GM12878 (cell line): ENCODE measurements around the gene KATNB1. TPM values are rescaled to one million over a fixed set of nuclear protein-coding genes. Genes with fewer than 3 reads are reported as not detected.

ENCODE experiments used
- ATAC-seq: fragments of 200-7000 bp; cut with Tn5 transposase; 3 replicates; pipeline ENCODE4 v1.9.1; 2020; ENCODE audit warnings: mild to moderate bottlenecking, moderate library complexity
- BruUV-seq: library from RNA; stranded (reverse); fragments of 400-500 nt; replicated peaks from 2 replicates; lab custom pipeline; 2021; lab: Mats Ljungman, UMichigan
- CTCF ChIA-PET: fragments of 300-600 bp; sonication (Branson Sonifier 250); formaldehyde crosslinking; extraction: SDS; loops from one replicate; lab custom pipeline; 2021; ENCODE audit warnings: inconsistent platforms; lab: Yijun Ruan, JAX
- POLR2A ChIA-PET: fragments of 350-600 bp; formaldehyde crosslinking; extraction: SDS; loops from one replicate; lab custom pipeline; 2021; ENCODE audit warnings: inconsistent platforms; lab: Charles Lee
- RAD21 ChIA-PET: fragments of 300-600 bp; sonication (Branson Sonifier 250); formaldehyde crosslinking; loops from one replicate; lab custom pipeline; 2023; ENCODE audit warnings: antibody characterized with exemption; ENCODE audit not compliant: unreplicated experiment; lab: Charles Lee
- SMC1A ChIA-PET: fragments of 300-600 bp; sonication (Branson Sonifier 250); formaldehyde crosslinking; loops from one replicate; lab custom pipeline; 2023; ENCODE audit not compliant: unreplicated experiment, uncharacterized antibody; lab: Charles Lee
- DNase-seq: peaks from one replicate; pipeline ENCODE4 v3.0.0-alpha.2; 2011; ENCODE audit warnings: low read depth, low spot score
- FAIRE-seq: peaks from 3 replicates; lab custom pipeline; 2011; peaks lifted over from hg19 to GRCh38; lab: Jason Lieb, UNC
- H2AFZ ChIP-seq: 2 replicates; pipeline ENCODE4 v1.6.0; 2011; ENCODE audit warnings: low read depth, low read length, control low read depth; ENCODE audit not compliant: control insufficient read depth
- H3K27ac ChIP-seq: 2 replicates; pipeline ENCODE4 v1.5.1; 2011; ENCODE audit warnings: control low read depth; ENCODE audit not compliant: control insufficient read depth, insufficient read depth
- H3K27me3 ChIP-seq, 2 experiments: replicated peaks in 1 of 2; 2 replicates each; pipeline versions ENCODE4 v1.6.0 to v1.6.1; 2011; ENCODE audit warnings: low read length in 1 of 2; ENCODE audit not compliant: control insufficient read depth in 2 of 2, insufficient read depth in 2 of 2
- H3K36me3 ChIP-seq, 2 experiments: 2 replicates each; pipeline ENCODE4 v1.5.1; 2011; ENCODE audit warnings: low read length in 1 of 2; ENCODE audit not compliant: control insufficient read depth in 2 of 2, insufficient read depth in 2 of 2
- H3K4me1 ChIP-seq: 2 replicates; pipeline ENCODE4 v1.6.1; 2011; ENCODE audit warnings: mild to moderate bottlenecking, low read length, moderate library complexity, mixed read lengths; ENCODE audit not compliant: control insufficient read depth, insufficient read depth
- H3K4me2 ChIP-seq: 2 replicates; pipeline ENCODE4 v1.6.0; 2011; ENCODE audit warnings: control low read depth; ENCODE audit not compliant: control insufficient read depth, insufficient read depth
- H3K4me3 ChIP-seq: fragments of 200-600 bp; sonication (generic); 2 replicates; pipeline ENCODE4 v1.5.1; 2016
- H3K79me2 ChIP-seq: 2 replicates; pipeline ENCODE4 v1.6.0; 2011; ENCODE audit warnings: low read length; ENCODE audit not compliant: control insufficient read depth, insufficient read depth
- H3K9ac ChIP-seq: 2 replicates; pipeline ENCODE4 v1.8.0; 2011; ENCODE audit warnings: low read length, control low read depth, mixed read lengths; ENCODE audit not compliant: control insufficient read depth, insufficient read depth
- H3K9me3 ChIP-seq: replicated peaks from 3 replicates; pipeline ENCODE4 v1.5.1; 2011; ENCODE audit warnings: mild to moderate bottlenecking, low read length; ENCODE audit not compliant: control insufficient read depth, insufficient read depth
- H4K20me1 ChIP-seq: 2 replicates; pipeline ENCODE4 v1.6.0; 2011; ENCODE audit not compliant: control insufficient read depth, insufficient read depth
- IRF5 ChIP-seq: fragments of 450-650 bp; IDR thresholded peaks from 2 replicates; pipeline ENCODE4 v1.6.1; 2017; ENCODE audit warnings: borderline replicate concordance
- SPI1 ChIP-seq: IDR thresholded peaks from 2 replicates; pipeline ENCODE4 v1.6.1; 2011; ENCODE audit warnings: low read depth, mild to moderate bottlenecking, low read length, moderate library complexity, borderline replicate concordance; ENCODE audit not compliant: insufficient read depth
- ZNF24 ChIP-seq: fragments of 450-650 bp; IDR thresholded peaks from 2 replicates; pipeline ENCODE4 v1.6.1; 2017; ENCODE audit warnings: antibody characterized with exemption, mild to moderate bottlenecking
- WGBS: methylation state at CpG from one replicate; pipeline ENCODE4 v1.1.6; 2016; ENCODE audit warnings: low lambda C conversion rate; ENCODE audit not compliant: insufficient replicate concordance, insufficient coverage; ENCODE audit errors: missing lambda C conversion rate; 5-methylcytosine and 5-hydroxymethylcytosine counted together
- in situ Hi-C: fragments of 300-500 bp; cut with MboI; formaldehyde crosslinking; loops from 9 replicates; pipeline ENCODE4 v1.14.3; 2018; ENCODE audit warnings: mixed read lengths
- intact Hi-C: fragments of 100-400 bp; cut with micrococcal nuclease; formaldehyde crosslinking; loops from one replicate; pipeline ENCODE4 v1.14.2; 2022; ENCODE audit not compliant: unreplicated experiment
- polyA plus RNA-seq, 11 experiments: library from polyadenylated mRNA; depleted of rRNA in 4 of 11; unstranded in 6 of 11; stranded (reverse) in 5 of 11; fragments of >200 nt; fragmentation: Nextera tagmentation in 4 of 11; fragmentation: Illumina TruSeq in 1 of 11; extraction: Ambion mirVana in 4 of 11; extraction: Trizol in 1 of 11; gene quantifications; 1 replicate in 1 of 11; 2 replicates in 10 of 11; pipeline versions ENCODE4 v1.2.1 to v1.2.3, GENCODE V29; 2011 to 2016; ENCODE audit warnings: inconsistent platforms in 2 of 11, missing spikeins in 2 of 11, low read depth in 1 of 11
- total RNA-seq, 4 experiments: library from RNA; depleted of rRNA in 3 of 4; stranded (reverse); fragments of >200 nt in 3 of 4; fragmentation: Illumina TruSeq in 1 of 4; extraction: Trizol in 1 of 4; gene quantifications; 2 replicates each; pipeline versions ENCODE4 v1.2.1 to v1.2.3, GENCODE V29; 2013 to 2021

The KATNB1 gene
- total and polyA plus RNA-seq, 10 of the 15 experiments (the other 5 are each of a cell fraction or from before 2014, with no cell fraction given): 0.71 to 46.5 (median 19.5) TPM

GRCh38 chr16:57760357-57761160 is 25.0 kb downstream of the KATNB1 start (continued):
- TF ChIP-seq SPI1: no peak

GRCh38 chr16:57761301-57761700 is 25.7 kb downstream of the KATNB1 start:
- no peaks in the 10 kb centered on the region for H3K9me3 ChIP-seq
- no peaks in the 10 kb centered on the region for H4K20me1 ChIP-seq
- BruUV-seq: no TSS peak
- DNase-seq (no peak), ATAC-seq (no peak), FAIRE-seq (no peak)
- no peaks in the 10 kb centered on the region for H3K27me3 ChIP-seq
- H2AFZ ChIP-seq: no peak overlapping the region
- 71% methylated on average over 9 of the region's 9 CpGs for WGBS
- in situ Hi-C loops: no loop called here
- ChIA-PET CTCF (no interaction called here), SMC1A (no interaction called here), POLR2A (no interaction called here), RAD21 (no interaction called here)
- no peaks in the 10 kb centered on the region for H3K4me1 ChIP-seq
- TF ChIP-seq ZNF24: no peak
- no peak for TF ChIP-seq IRF5
- no peak overlapping the region for H3K9ac ChIP-seq
- H3K36me3 ChIP-seq: no peaks in the 10 kb centered on the region; a peak in 1 of 4 replicates
- no peak overlapping the region for H3K4me3 ChIP-seq
- H3K4me2 ChIP-seq: no peak overlapping the region
- intact Hi-C loops: no loop called here
- H3K27ac ChIP-seq: no peak overlapping the region
- H3K79me2 ChIP-seq: no peaks in the 10 kb centered on the region
